GM12891 (cell line): Measurements from ENCODE around the gene NBEA.

ENCODE experiments used
- PAX5 ChIP-seq: IDR thresholded peaks from 2 replicates; pipeline ENCODE4 v1.6.1; 2011; ENCODE audit warnings: low read length, moderate library complexity, mild to moderate bottlenecking; ENCODE audit not compliant: insufficient read depth, severe bottlenecking
- POLR2A ChIP-seq: IDR thresholded peaks from 2 replicates; pipeline ENCODE4 v1.6.1; 2011; ENCODE audit warnings: low read depth, low read length, control low read depth
- POLR2AphosphoS5 ChIP-seq: IDR thresholded peaks from 2 replicates; pipeline ENCODE4 v1.6.1; 2011; ENCODE audit warnings: low read depth, low read length, control low read depth
- TAF1 ChIP-seq: IDR thresholded peaks from 2 replicates; pipeline ENCODE4 v1.6.1; 2011; ENCODE audit warnings: low read depth, low read length, control low read depth

GRCh38 chr13:35389535-35389934 is 447.5 kb downstream of the NBEA start:
- TF ChIP-seq TAF1 (no peak), POLR2A (no peak), POLR2AphosphoS5 (no peak), PAX5 (no peak)
